ENCODE measurements around the gene DRC1. TPM values are rescaled to one million over a fixed set of nuclear protein-coding genes. Genes with fewer than 3 reads are reported as not detected.

Gene DRC1
- total RNA-seq, 1 donor = 0.36 TPM

- Histone ChIP-seq H3K27ac (ENCODE audit: low read depth, low read length) (no peak overlapping the region), H3K9me3 (ENCODE audit: low read depth, low read length) (no peaks in the 10 kb centered on the region), H3K4me3 (ENCODE audit: insufficient read depth, low read length) (no peak overlapping the region), H3K79me2 (ENCODE audit: insufficient read depth, low read length) (no peaks in the 10 kb centered on the region), H2AFZ (ENCODE audit: low read length) (no peak overlapping the region), H3K4me2 (ENCODE audit: insufficient read depth, low read length) (no peak overlapping the region), H4K20me1 (ENCODE audit: insufficient read depth, low read length) (no peaks in the 10 kb centered on the region), H3K27me3 (ENCODE audit: insufficient read depth, low read length) (peaks cover 8% of the 10 kb centered on the region), H3K36me3 (ENCODE audit: insufficient read depth, low read length) (no peaks in the 10 kb centered on the region), H3K4me1 (ENCODE audit: insufficient read depth, low read length) (no peaks in the 10 kb centered on the region)
- TF ChIP-seq CTCF (IDR thresholded peaks at IDR 0.05; ENCODE audit: extremely low read depth, low read depth, low read length) = no peak
- no peak for DNase-seq (ENCODE audit: insufficient read length, low spot score, missing footprints)
Measured at GRCh38 chr2:26483957-26484565, 82.3 kb downstream of the DRC1 start.

- no peak overlapping the region for H2AFZ ChIP-seq (ENCODE audit: low read length)
- no peak for TF ChIP-seq CTCF (IDR thresholded peaks at IDR 0.05; ENCODE audit: extremely low read depth, low read depth, low read length)
Measured at GRCh38 chr2:26484579-26484978, 82.9 kb downstream of the DRC1 start.

GRCh38 chr2:26485099-26485498 is 83.4 kb downstream of the DRC1 start:
- no peak for DNase-seq (ENCODE audit: insufficient read length, low spot score, missing footprints)
- H3K27ac ChIP-seq (ENCODE audit: low read depth, low read length) = no peak overlapping the region
- no peaks in the 10 kb centered on the region for H3K36me3 ChIP-seq (ENCODE audit: insufficient read depth, low read length)
- H3K4me3 ChIP-seq (ENCODE audit: insufficient read depth, low read length) = no peak overlapping the region
- no peaks in the 10 kb centered on the region for H4K20me1 ChIP-seq (ENCODE audit: insufficient read depth, low read length)
- no peak overlapping the region for H3K4me2 ChIP-seq (ENCODE audit: insufficient read depth, low read length)
- H3K9me3 ChIP-seq (ENCODE audit: low read depth, low read length) = no peaks in the 10 kb centered on the region
- no peaks in the 10 kb centered on the region for H3K4me1 ChIP-seq (ENCODE audit: insufficient read depth, low read length)
- H2AFZ ChIP-seq (ENCODE audit: low read length) = no peak overlapping the region
- H3K27me3 ChIP-seq (ENCODE audit: insufficient read depth, low read length) = peaks cover 8% of the 10 kb centered on the region
- H3K79me2 ChIP-seq (ENCODE audit: insufficient read depth, low read length) = no peaks in the 10 kb centered on the region
- TF ChIP-seq CTCF (IDR thresholded peaks at IDR 0.05; ENCODE audit: extremely low read depth, low read depth, low read length) = no peak

More at GRCh38 chr2:26484579-26484978, 82.9 kb downstream of the DRC1 start:
- Histone ChIP-seq H3K4me2 (ENCODE audit: insufficient read depth, low read length) (no peak overlapping the region), H3K9me3 (ENCODE audit: low read depth, low read length) (no peaks in the 10 kb centered on the region), H3K4me3 (ENCODE audit: insufficient read depth, low read length) (no peak overlapping the region), H4K20me1 (ENCODE audit: insufficient read depth, low read length) (no peaks in the 10 kb centered on the region), H3K27ac (ENCODE audit: low read depth, low read length) (no peak overlapping the region), H3K79me2 (ENCODE audit: insufficient read depth, low read length) (no peaks in the 10 kb centered on the region), H3K36me3 (ENCODE audit: insufficient read depth, low read length) (no peaks in the 10 kb centered on the region), H3K4me1 (ENCODE audit: insufficient read depth, low read length) (no peaks in the 10 kb centered on the region), H3K27me3 (ENCODE audit: insufficient read depth, low read length) (peaks cover 8% of the 10 kb centered on the region)
- DNase-seq (ENCODE audit: insufficient read length, low spot score, missing footprints) = no peak

- DNase-seq (ENCODE audit: insufficient read length, low spot score, missing footprints) = no peak
- no peak overlapping the region for H3K4me3 ChIP-seq (ENCODE audit: insufficient read depth, low read length)
- H2AFZ ChIP-seq (ENCODE audit: low read length) = no peak overlapping the region
- H3K4me1 ChIP-seq (ENCODE audit: insufficient read depth, low read length) = no peaks in the 10 kb centered on the region
- no peaks in the 10 kb centered on the region for H3K79me2 ChIP-seq (ENCODE audit: insufficient read depth, low read length)
- no peak overlapping the region for H3K27ac ChIP-seq (ENCODE audit: low read depth, low read length)
- no peaks in the 10 kb centered on the region for H4K20me1 ChIP-seq (ENCODE audit: insufficient read depth, low read length)
- no peaks in the 10 kb centered on the region for H3K36me3 ChIP-seq (ENCODE audit: insufficient read depth, low read length)
- peaks cover 8% of the 10 kb centered on the region for H3K27me3 ChIP-seq (ENCODE audit: insufficient read depth, low read length)
- H3K4me2 ChIP-seq (ENCODE audit: insufficient read depth, low read length) = no peak overlapping the region
- no peak for TF ChIP-seq CTCF (IDR thresholded peaks at IDR 0.05; ENCODE audit: extremely low read depth, low read depth, low read length)
- H3K9me3 ChIP-seq (ENCODE audit: low read depth, low read length) = no peaks in the 10 kb centered on the region
Measured at GRCh38 chr2:26485725-26486418, 84.2 kb downstream of the DRC1 start.
